ENCODE measurements around the gene MBTPS2.
"Not testable (repeated sequence)": the region's sequence is repeated elsewhere in the genome, so short reads cannot be mapped to it uniquely, and the experiment has no call there.

MBTPS2 gene

GRCh38 chrX:21863241-21863640 is 23.8 kb downstream of the MBTPS2 start:
- no peak for DNase-seq

- no peak for DNase-seq
Observed at GRCh38 chrX:21865436-21865835, 26.0 kb downstream of the MBTPS2 start.

- no peak for DNase-seq
Observed at GRCh38 chrX:21870494-21870893, 31.1 kb downstream of the MBTPS2 start.

- no peak for DNase-seq
Observed at GRCh38 chrX:21873063-21873775, 33.8 kb downstream of the MBTPS2 start.

GRCh38 chrX:21874182-21874581 is 34.8 kb downstream of the MBTPS2 start:
- DNase-seq: not testable (repeated sequence)

GRCh38 chrX:21875013-21875412 is 35.6 kb downstream of the MBTPS2 start:
- DNase-seq: no peak

GRCh38 chrX:21881881-21882574 is 42.6 kb downstream of the MBTPS2 start:
- DNase-seq: no peak

- DNase-seq: no peak
Observed at GRCh38 chrX:21883258-21883657, 43.8 kb downstream of the MBTPS2 start.

- DNase-seq: no peak
Observed at GRCh38 chrX:21885568-21885967, 46.2 kb downstream of the MBTPS2 start.

- no peak for DNase-seq
Observed at GRCh38 chrX:21905313-21905712, 65.9 kb downstream of the MBTPS2 start.

- DNase-seq: no peak
Observed at GRCh38 chrX:21905953-21906352, 66.5 kb downstream of the MBTPS2 start.

GRCh38 chrX:21907260-21907659 is 67.8 kb downstream of the MBTPS2 start:
- no peak for DNase-seq

- no peak for DNase-seq
Observed at GRCh38 chrX:21911481-21911880, 72.1 kb downstream of the MBTPS2 start.

GRCh38 chrX:21912220-21912619 is 72.8 kb downstream of the MBTPS2 start:
- no peak for DNase-seq

GRCh38 chrX:21912989-21913388 is 73.6 kb downstream of the MBTPS2 start:
- DNase-seq: no peak

GRCh38 chrX:21926116-21926515 is 86.7 kb downstream of the MBTPS2 start:
- no peak for DNase-seq

GRCh38 chrX:21926527-21927278 is 87.3 kb downstream of the MBTPS2 start:
- no peak for DNase-seq

- DNase-seq: no peak
Observed at GRCh38 chrX:21929209-21929608, 89.8 kb downstream of the MBTPS2 start.

GRCh38 chrX:21930986-21931385 is 91.6 kb downstream of the MBTPS2 start:
- no peak for DNase-seq

GRCh38 chrX:21932292-21933002 is 93.0 kb downstream of the MBTPS2 start:
- DNase-seq: no peak

GRCh38 chrX:21933077-21933476 is 93.7 kb downstream of the MBTPS2 start:
- no peak for DNase-seq

- DNase-seq: no peak
Observed at GRCh38 chrX:21934414-21934813, 95.0 kb downstream of the MBTPS2 start.
